IMR-90 (cell line): ENCODE data around the gene SERPINB4. TPM values are rescaled to one million over a fixed set of nuclear protein-coding genes. Genes with fewer than 3 reads are reported as not detected.
"Not testable (repeated sequence)": the region's sequence is repeated elsewhere in the genome, so short reads cannot be mapped to it uniquely, and the experiment has no call there.

Experiments used
- ATAC-seq: fragments of 200-7000 bp; cut with Tn5 transposase; 2 replicates; pipeline ENCODE4 v1.9.1; 2020; ENCODE audit warnings: low read depth, mild to moderate bottlenecking, moderate library complexity
- Bru-seq: library from RNA; stranded (reverse); fragments of 400-500 nt; gene quantifications from one replicate; lab custom pipeline; 2021; lab: Mats Ljungman, UMichigan
- BruChase-seq, 2 experiments: library from RNA; stranded (reverse); fragments of 400-500 nt; gene quantifications; one replicate each; lab custom pipeline; 2021; lab: Mats Ljungman, UMichigan
- BruUV-seq: library from RNA; stranded (reverse); fragments of 400-500 nt; replicated peaks from 2 replicates; lab custom pipeline; 2021; lab: Mats Ljungman, UMichigan
- CTCF ChIA-PET: fragments of 300-600 bp; formaldehyde crosslinking; extraction: SDS; loops from one replicate; lab custom pipeline; 2021; ENCODE audit warnings: antibody characterized with exemption; lab: Yijun Ruan, JAX
- POLR2A ChIA-PET: fragments of 300-600 bp; sonication (Branson Sonifier 250); formaldehyde crosslinking; loops from one replicate; lab custom pipeline; 2022; ENCODE audit warnings: antibody characterized with exemption; ENCODE audit not compliant: unreplicated experiment; lab: Charles Lee
- DNase-seq: peaks from one replicate; pipeline ENCODE4 v3.0.0; 2013
- H2AFZ ChIP-seq: replicated peaks from 2 replicates; pipeline ENCODE3; 2013; ENCODE audit warnings: low read length, mild to moderate bottlenecking; ENCODE audit not compliant: poor library complexity
- H2AK5ac ChIP-seq: 2 replicates; pipeline ENCODE4 v1.6.1; 2013; ENCODE audit warnings: low read depth, low read length, inconsistent platforms
- H2AK9ac ChIP-seq: replicated peaks from 2 replicates; pipeline ENCODE3; 2013; ENCODE audit warnings: mild to moderate bottlenecking, low read depth, low read length, moderate library complexity; ENCODE audit not compliant: poor library complexity
- H2BK120ac ChIP-seq: 2 replicates; pipeline ENCODE4 v1.6.1; 2013; ENCODE audit warnings: low read depth, low read length, inconsistent platforms
- H2BK15ac ChIP-seq: 3 replicates; pipeline ENCODE4 v1.6.1; 2013; ENCODE audit warnings: low read depth, low read length, inconsistent platforms
- H2BK20ac ChIP-seq: 2 replicates; pipeline ENCODE4 v1.6.1; 2013; ENCODE audit warnings: low read depth, mild to moderate bottlenecking, inconsistent platforms, low read length, moderate library complexity
- H2BK5ac ChIP-seq: 2 replicates; pipeline ENCODE4 v1.6.1; 2013; ENCODE audit warnings: mild to moderate bottlenecking, low read depth, low read length, inconsistent platforms; ENCODE audit not compliant: poor library complexity, severe bottlenecking
- H3K14ac ChIP-seq: replicated peaks from 2 replicates; pipeline ENCODE4 v1.6.1; 2013; ENCODE audit warnings: low read depth, low read length, inconsistent platforms
- H3K18ac ChIP-seq: 2 replicates; pipeline ENCODE4 v1.6.1; 2013; ENCODE audit warnings: low read depth, low read length, control low read depth
- H3K23ac ChIP-seq: 2 replicates; pipeline ENCODE4 v1.6.1; 2013; ENCODE audit warnings: low read depth, low read length, inconsistent platforms
- H3K27ac ChIP-seq: 2 replicates; pipeline ENCODE4 v1.5.1; 2013; ENCODE audit warnings: mild to moderate bottlenecking, control low read depth, low read length; ENCODE audit not compliant: insufficient read depth
- H3K27me3 ChIP-seq: 2 replicates; pipeline ENCODE4 v1.6.1; 2013; ENCODE audit warnings: low read length; ENCODE audit not compliant: control insufficient read depth, insufficient read depth
- H3K36me3 ChIP-seq: 2 replicates; pipeline ENCODE4 v1.6.1; 2013; ENCODE audit warnings: low read length, mixed read lengths; ENCODE audit not compliant: control insufficient read depth, insufficient read depth
- H3K4ac ChIP-seq: 2 replicates; pipeline ENCODE4 v1.6.1; 2013; ENCODE audit warnings: low read depth, low read length, inconsistent platforms
- H3K4me1 ChIP-seq: 2 replicates; pipeline ENCODE4 v1.6.1; 2013; ENCODE audit warnings: low read length, mixed read lengths; ENCODE audit not compliant: control insufficient read depth, insufficient read depth
- H3K4me2 ChIP-seq: 2 replicates; pipeline ENCODE4 v1.6.1; 2013; ENCODE audit warnings: low read depth, mild to moderate bottlenecking, control low read depth, low read length, moderate library complexity
- H3K4me3 ChIP-seq: 2 replicates; pipeline ENCODE4 v1.5.1; 2013; ENCODE audit warnings: low read depth, mild to moderate bottlenecking, control low read depth, low read length, moderate library complexity; ENCODE audit not compliant: insufficient read depth
- H3K56ac ChIP-seq: 2 replicates; pipeline ENCODE4 v1.6.1; 2013; ENCODE audit warnings: low read length, inconsistent platforms; ENCODE audit not compliant: insufficient read depth; ENCODE audit errors: extremely low read depth
- H3K79me1 ChIP-seq, 2 experiments: 2 replicates each; pipeline ENCODE4 v1.6.1; 2013; ENCODE audit warnings: low read length in 2 of 2, inconsistent platforms in 1 of 2, low read depth in 1 of 2
- H3K9ac ChIP-seq: 2 replicates; pipeline ENCODE4 v1.6.1; 2013; ENCODE audit warnings: low read depth, low read length, control low read depth
- H3K9me1 ChIP-seq: 2 replicates; pipeline ENCODE4 v1.6.1; 2013; ENCODE audit warnings: low read length, inconsistent platforms; ENCODE audit not compliant: insufficient read depth
- H3K9me3 ChIP-seq: 2 replicates; pipeline ENCODE4 v1.6.1; 2013; ENCODE audit warnings: low read length; ENCODE audit not compliant: control insufficient read depth, insufficient read depth
- H4K20me1 ChIP-seq: 2 replicates; pipeline ENCODE4 v1.6.1; 2013; ENCODE audit warnings: low read length, inconsistent platforms; ENCODE audit not compliant: insufficient read depth
- H4K5ac ChIP-seq: 2 replicates; pipeline ENCODE4 v1.6.1; 2013; ENCODE audit warnings: mild to moderate bottlenecking, low read depth, low read length, control low read depth
- H4K8ac ChIP-seq, 2 experiments: 2 replicates each; pipeline ENCODE4 v1.6.1; 2013; ENCODE audit warnings: low read depth in 2 of 2, low read length in 2 of 2, control low read depth in 1 of 2, inconsistent platforms in 1 of 2
- H4K91ac ChIP-seq: 2 replicates; pipeline ENCODE4 v1.6.1; 2013; ENCODE audit warnings: low read depth, low read length, inconsistent platforms; ENCODE audit not compliant: insufficient read depth
- WGBS, 2 experiments: methylation state at CpG; one replicate each; pipeline versions ENCODE4 v1.1.5 to v1.1.7; 2013; ENCODE audit warnings: missing lambda C conversion rate in 2 of 2; ENCODE audit not compliant: insufficient read length in 1 of 2; ENCODE audit errors: extremely low coverage in 2 of 2; 5-methylcytosine and 5-hydroxymethylcytosine counted together
- dilution Hi-C: fragments of 300-500 bp; cut with HindIII; formaldehyde crosslinking; loops from one replicate; pipeline ENCODE4 v1.14.3; 2018; ENCODE audit warnings: low sequenced_read_pairs; ENCODE audit not compliant: unreplicated experiment
- in situ Hi-C: fragments of 300-500 bp; cut with MboI; formaldehyde crosslinking; loops from 3 replicates; pipeline ENCODE4 v1.14.3; 2019; ENCODE audit warnings: low sequenced_read_pairs, inconsistent platforms, mixed read lengths
- intact Hi-C: fragments of 100-400 bp; cut with micrococcal nuclease; formaldehyde crosslinking; loops from 2 replicates; pipeline ENCODE4 v1.10.0; 2022
- long read RNA-seq: library from polyadenylated mRNA; unstranded; transcript quantifications from one replicate; pipeline ENCODE4 v2.0.0, GENCODE V29; 2021; ENCODE audit not compliant: unreplicated experiment
- polyA plus RNA-seq, 3 experiments: library from polyadenylated mRNA; depleted of rRNA; stranded (reverse); fragments of >200 nt; gene quantifications; 2 replicates each; pipeline ENCODE4 v1.2.3, GENCODE V29; 2012; ENCODE audit warnings: low replicate concordance in 1 of 3
- total RNA-seq: library from RNA; depleted of rRNA; stranded (reverse); fragments of >200 nt; gene quantifications from 2 replicates; pipeline ENCODE4 v1.2.3, GENCODE V29; 2012; rRNA removed

The SERPINB4 gene
- not detected in 2 replicates for total RNA-seq
- not detected in 2 replicates for polyA plus RNA-seq (2012; rRNA removed)
- not detected in 2 replicates for polyA plus RNA-seq (2012; cell fraction: cytosol; rRNA removed)
- not detected in 2 replicates for polyA plus RNA-seq (2012; cell fraction: nucleus; rRNA removed; ENCODE audit: low replicate concordance)
- not detected for Bru-seq, nascent RNA
- not detected for BruChase-seq, experiment 1, labeled RNA remaining after a 6-hour chase
- not detected for BruChase-seq, experiment 2, labeled RNA remaining after a 2-hour chase
- long read RNA-seq: 0 reads

DNA sequence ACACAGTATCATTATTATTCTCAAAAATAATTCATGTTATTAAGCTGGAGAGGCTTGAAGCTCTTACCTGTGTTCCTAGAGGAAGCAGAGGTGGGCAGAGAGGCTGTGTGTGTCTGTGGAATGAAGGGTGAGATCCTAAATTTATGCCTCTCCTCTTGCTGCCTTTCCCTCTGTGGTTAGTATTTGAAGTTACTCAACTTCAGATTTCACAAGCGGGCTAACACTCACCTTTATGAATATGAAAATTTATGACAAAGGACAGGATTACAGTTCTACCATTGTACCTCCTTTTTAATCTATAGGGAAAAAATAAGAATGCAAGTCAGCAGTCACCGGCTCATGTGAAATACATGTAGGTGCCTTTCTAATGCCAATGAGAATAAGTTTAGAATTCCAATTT is at the start of gene SERPINB4:
Gene SERPINB4 (minus strand): TSS at position 115 of the 400 bp plus-strand sequence. CDS start 679 bp downstream, outside the sequence.
- H3K23ac ChIP-seq, H3K9me3 ChIP-seq, H3K56ac ChIP-seq, H2AK9ac ChIP-seq, H4K8ac ChIP-seq, H2BK120ac ChIP-seq, H2AFZ ChIP-seq, H4K5ac ChIP-seq, H3K79me1 ChIP-seq, H3K14ac ChIP-seq, intact Hi-C loops, H3K4me2 ChIP-seq, H3K18ac ChIP-seq, H3K27me3 ChIP-seq, H3K27ac ChIP-seq, DNase-seq, H3K36me3 ChIP-seq, H2BK15ac ChIP-seq, H3K4me1 ChIP-seq, H3K9me1 ChIP-seq, H4K91ac ChIP-seq, in situ Hi-C loops, ATAC-seq, H4K20me1 ChIP-seq, dilution Hi-C loops, H3K9ac ChIP-seq, H2BK5ac ChIP-seq, CTCF ChIA-PET, H3K4ac ChIP-seq, H2BK20ac ChIP-seq, BruUV-seq, POLR2A ChIA-PET, H2AK5ac ChIP-seq, H3K4me3 ChIP-seq: not testable (repeated sequence)
- WGBS, 2 experiments: no CpG with 5 or more reads among the region's 2 CpGs
